ENCODE data around the gene WDR33. TPM values are rescaled to one million over a fixed set of nuclear protein-coding genes. Genes with fewer than 3 reads are reported as not detected.

The WDR33 gene
- total and polyA plus RNA-seq, 9 of the 15 experiments (the other 6 are each of a cell fraction or from before 2014, with no cell fraction given): 24.2 to 57.4 (median 38.4) TPM

DNA sequence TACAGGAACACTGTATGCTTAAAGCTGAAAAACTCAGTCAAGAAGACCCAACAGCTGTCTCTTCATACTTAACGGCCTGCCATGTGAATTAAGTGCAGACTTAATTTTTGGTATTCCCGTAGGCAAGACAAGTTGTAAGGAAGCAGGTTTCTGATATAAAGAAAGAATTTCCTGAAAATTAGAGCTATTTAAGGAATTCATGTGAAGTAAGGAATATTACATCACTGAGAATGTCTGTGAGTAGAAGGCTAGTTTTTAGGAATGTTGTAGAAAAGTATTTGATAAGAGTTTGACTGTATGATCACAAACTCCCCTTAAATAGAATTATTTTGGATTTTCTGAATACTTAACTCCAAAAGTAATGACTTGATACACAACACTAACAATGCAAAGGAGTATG, 51.0 kb downstream of the WDR33 start:
- H3K79me2 ChIP-seq (ENCODE audit: control insufficient read depth, insufficient read depth, low read length): no peaks in the 10 kb centered on the region
- no peak overlapping the region for H2AFZ ChIP-seq (ENCODE audit: low read depth, low read length)
- H3K9me1 ChIP-seq (ENCODE audit: control insufficient read depth, insufficient read depth, low read length): no peaks in the 10 kb centered on the region
- H3K36me3 ChIP-seq (ENCODE audit: control insufficient read depth, insufficient read depth, low read length): peaks cover 73% of the 10 kb centered on the region
- TF ChIP-seq LARP7 (IDR thresholded peaks at IDR 0.05) (no peak), PML (IDR thresholded peaks at IDR 0.05; ENCODE audit: low read length) (no peak), MEIS2 (IDR thresholded peaks at IDR 0.05; ENCODE audit: partially characterized antibody) (no peak), DMBX1 (CRISPR knock-in tag; IDR thresholded peaks at IDR 0.05; ENCODE audit: borderline replicate concordance) (no peak), ZFP30 (CRISPR knock-in tag; IDR thresholded peaks at IDR 0.05; ENCODE audit: borderline replicate concordance) (no peak), CSDE1 (IDR thresholded peaks at IDR 0.05) (no peak), NCOA4 (IDR thresholded peaks at IDR 0.05; ENCODE audit: partially characterized antibody) (no peak)
- TF ChIP-seq, protein P1, sequence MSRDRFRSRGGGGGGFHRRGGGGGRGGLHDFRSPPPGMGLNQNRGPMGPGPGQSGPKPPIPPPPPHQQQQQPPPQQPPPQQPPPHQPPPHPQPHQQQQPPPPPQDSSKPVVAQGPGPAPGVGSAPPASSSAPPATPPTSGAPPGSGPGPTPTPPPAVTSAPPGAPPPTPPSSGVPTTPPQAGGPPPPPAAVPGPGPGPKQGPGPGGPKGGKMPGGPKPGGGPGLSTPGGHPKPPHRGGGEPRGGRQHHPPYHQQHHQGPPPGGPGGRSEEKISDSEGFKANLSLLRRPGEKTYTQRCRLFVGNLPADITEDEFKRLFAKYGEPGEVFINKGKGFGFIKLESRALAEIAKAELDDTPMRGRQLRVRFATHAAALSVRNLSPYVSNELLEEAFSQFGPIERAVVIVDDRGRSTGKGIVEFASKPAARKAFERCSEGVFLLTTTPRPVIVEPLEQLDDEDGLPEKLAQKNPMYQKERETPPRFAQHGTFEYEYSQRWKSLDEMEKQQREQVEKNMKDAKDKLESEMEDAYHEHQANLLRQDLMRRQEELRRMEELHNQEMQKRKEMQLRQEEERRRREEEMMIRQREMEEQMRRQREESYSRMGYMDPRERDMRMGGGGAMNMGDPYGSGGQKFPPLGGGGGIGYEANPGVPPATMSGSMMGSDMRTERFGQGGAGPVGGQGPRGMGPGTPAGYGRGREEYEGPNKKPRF (IDR thresholded peaks at IDR 0.05; ENCODE audit: low read depth, low read length): no peak
- in situ Hi-C loops (cut with MboI): no loop called here
- no peaks in the 10 kb centered on the region for H4K20me1 ChIP-seq (replicated peaks; ENCODE audit: control insufficient read depth, insufficient read depth, low read length)
- H3K9ac ChIP-seq (ENCODE audit: insufficient read depth in 1 of 2, low read depth in 2 of 2, low read length in 2 of 2): no peak overlapping the region
- CTCF ChIA-PET (ENCODE audit: low intra/inter-chr PET ratio): no interaction called here
- BruUV-seq (replicated peaks): no TSS peak
- DNase-seq (ENCODE audit: extremely low read depth in 1 of 4, low spot score in 3 of 4): no peak
- H3K9me3 ChIP-seq (replicated peaks; ENCODE audit: control insufficient read depth, insufficient read depth, low read depth, low read length): no peaks in the 10 kb centered on the region
- no peak overlapping the region for H3K4me2 ChIP-seq (ENCODE audit: insufficient read depth, low read length)
- H3K4me3 ChIP-seq: no peak overlapping the region
- no peak overlapping the region for H3K27ac ChIP-seq (ENCODE audit: extremely low read depth, low read depth, low read length)
- no peak for FAIRE-seq
- ATAC-seq: no peak
- intact Hi-C loops (cut with micrococcal nuclease): no loop called here
- POLR2A ChIA-PET: interaction anchor here (1.1 kb wide), 1 partner anchor 26 kb away, joined by 3 read pairs; no protein-coding TSS in a partner anchor
- WGBS (ENCODE audit: insufficient coverage, low coverage, missing lambda C conversion rate): 88% methylated on average over 2 of the region's 2 CpGs
- H3K27me3 ChIP-seq (ENCODE audit: control insufficient read depth in 2 of 2, insufficient read depth in 2 of 2, low read length in 2 of 2): no peaks in the 10 kb centered on the region
- H3K4me1 ChIP-seq (replicated peaks in 1 of 2; ENCODE audit: control insufficient read depth in 2 of 2, insufficient read depth in 2 of 2, low read length in 2 of 2): no peaks in the 10 kb centered on the region
